ENCODE results near the gene NGFR. TPM values are rescaled to one million over a fixed set of nuclear protein-coding genes. Genes with fewer than 3 reads are reported as not detected.

Gene NGFR
- total RNA-seq, 1 donor from 2014 or later, result 14.7 TPM

GRCh38 chr17:49510720-49511110 lies 15.6 kb downstream of the NGFR start:
- peak overlapping the region; percentile 9 for H3K27ac Mint-ChIP-seq
- TF ChIP-seq CTCF (IDR thresholded peaks at IDR 0.05; ENCODE audit: unreplicated experiment), result no peak
- H3K27me3 Mint-ChIP-seq (ENCODE audit: low read depth), result no peaks in the 10 kb centered on the region
- DNase-seq (ENCODE audit: low spot score in 2 of 2, unreplicated experiment in 2 of 2), result no peak
- peaks cover 58% of the 10 kb centered on the region for H3K4me1 Mint-ChIP-seq
- no peak overlapping the region for H3K4me3 Mint-ChIP-seq
- H3K9me3 Mint-ChIP-seq, result no peaks in the 10 kb centered on the region
- no peaks in the 10 kb centered on the region for H3K36me3 Mint-ChIP-seq

DNA sequence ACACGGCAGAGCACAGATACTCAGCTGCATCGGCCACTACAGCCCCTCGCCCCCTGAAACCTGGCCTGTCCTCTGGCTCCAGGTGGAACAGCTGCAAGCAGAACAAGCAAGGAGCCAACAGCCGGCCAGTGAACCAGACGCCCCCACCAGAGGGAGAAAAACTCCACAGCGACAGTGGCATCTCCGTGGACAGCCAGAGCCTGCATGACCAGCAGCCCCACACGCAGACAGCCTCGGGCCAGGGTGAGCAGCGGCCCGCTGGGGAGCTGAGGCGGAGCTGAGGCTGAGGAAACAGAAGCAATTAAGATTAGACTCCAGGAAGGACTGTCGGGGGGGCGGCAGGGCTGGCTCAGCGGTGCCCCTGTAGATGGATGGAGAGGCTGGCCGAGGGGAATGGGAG lies 16.7 kb downstream of the NGFR start:
- no peaks in the 10 kb centered on the region for H3K36me3 Mint-ChIP-seq
- H3K27me3 Mint-ChIP-seq (ENCODE audit: low read depth), result no peaks in the 10 kb centered on the region
- peaks cover 63% of the 10 kb centered on the region for H3K4me1 Mint-ChIP-seq
- no peak overlapping the region for H3K27ac Mint-ChIP-seq
- H3K4me3 Mint-ChIP-seq, result no peak overlapping the region
- DNase-seq (ENCODE audit: low spot score in 2 of 2, unreplicated experiment in 2 of 2), result no peak
- no peak for TF ChIP-seq CTCF (IDR thresholded peaks at IDR 0.05; ENCODE audit: unreplicated experiment)
- no peaks in the 10 kb centered on the region for H3K9me3 Mint-ChIP-seq

GRCh38 chr17:49512296-49513043 lies 17.4 kb downstream of the NGFR start:
- Mint-ChIP-seq H3K27me3 (ENCODE audit: low read depth) (no peaks in the 10 kb centered on the region), H3K4me3 (no peak overlapping the region), H3K4me1 (peaks cover 57% of the 10 kb centered on the region), H3K36me3 (no peaks in the 10 kb centered on the region), H3K9me3 (no peaks in the 10 kb centered on the region), H3K27ac (no peak overlapping the region)
- DNase-seq (ENCODE audit: low spot score in 2 of 2, unreplicated experiment in 2 of 2), result no peak
- no peak for TF ChIP-seq CTCF (IDR thresholded peaks at IDR 0.05; ENCODE audit: unreplicated experiment)

GRCh38 chr17:49513044-49513395 lies 17.9 kb downstream of the NGFR start:
- DNase-seq (ENCODE audit: low spot score in 2 of 2, unreplicated experiment in 2 of 2), result no peak
- Mint-ChIP-seq H3K4me3 (no peak overlapping the region), H3K36me3 (no peaks in the 10 kb centered on the region), H3K27me3 (ENCODE audit: low read depth) (no peaks in the 10 kb centered on the region), H3K27ac (no peak overlapping the region), H3K9me3 (no peaks in the 10 kb centered on the region), H3K4me1 (peaks cover 51% of the 10 kb centered on the region)
- no peak for TF ChIP-seq CTCF (IDR thresholded peaks at IDR 0.05; ENCODE audit: unreplicated experiment)

- H3K4me3 Mint-ChIP-seq, result no peak overlapping the region
- peak overlapping the region; percentile 96 for H3K27ac Mint-ChIP-seq
- no peaks in the 10 kb centered on the region for H3K9me3 Mint-ChIP-seq
- no peaks in the 10 kb centered on the region for H3K27me3 Mint-ChIP-seq (ENCODE audit: low read depth)
- H3K4me1 Mint-ChIP-seq, result peaks cover 46% of the 10 kb centered on the region
- H3K36me3 Mint-ChIP-seq, result no peaks in the 10 kb centered on the region
- TF ChIP-seq CTCF (IDR thresholded peaks at IDR 0.05; ENCODE audit: unreplicated experiment), result no peak
- no peak for DNase-seq (ENCODE audit: low spot score in 2 of 2, unreplicated experiment in 2 of 2)
Observed at GRCh38 chr17:49513641-49514040, 18.5 kb downstream of the NGFR start.
